ENCODE measurements around the gene KLHL3. TPM values are rescaled to one million over a fixed set of nuclear protein-coding genes. Genes with fewer than 3 reads are reported as not detected.

Gene KLHL3
- total and polyA plus RNA-seq, 9 of the 15 experiments (the other 6 are each of a cell fraction or from before 2014, with no cell fraction given): under 0.01 to 1.5 (median 0.22) TPM

GRCh38 chr5:137752905-137753690 lies 17.2 kb upstream of the KLHL3 start:
- TSS peak; percentile 62 for BruUV-seq (replicated peaks)
- no peaks in the 10 kb centered on the region for H3K9me3 ChIP-seq (replicated peaks; ENCODE audit: control insufficient read depth, insufficient read depth, low read depth, low read length)
- in situ Hi-C loops (cut with MboI): no loop called here
- no peak for TF ChIP-seq GATA2 (CRISPR knock-in tag; IDR thresholded peaks at IDR 0.05)
- TF ChIP-seq TCF7L2 (IDR thresholded peaks at IDR 0.05; ENCODE audit: low read depth, low read length): 0 out of 2 replicates have a peak, but pooled peaks have one; percentile 52
- TF ChIP-seq CXXC5 (CRISPR knock-in tag; IDR thresholded peaks at IDR 0.05): peak; percentile 9; the same call in 1 of the 2 replicates
- TF ChIP-seq ETV6 (IDR thresholded peaks at IDR 0.05; ENCODE audit: borderline replicate concordance in 1 of 2, low read depth in 2 of 2, low read length in 1 of 2): no peak
- TF ChIP-seq ETV6 (CRISPR knock-in tag; IDR thresholded peaks at IDR 0.05; ENCODE audit: borderline replicate concordance): 0 out of 2 replicates have a peak, but pooled peaks have one; percentile 17
- no peak for TF ChIP-seq CBFA2T2 (conservative IDR thresholded peaks at IDR 0.05)
- no peak for TF ChIP-seq ZNF165 (CRISPR knock-in tag; IDR thresholded peaks at IDR 0.05; ENCODE audit: borderline replicate concordance)
- TF ChIP-seq ZBED1 (IDR thresholded peaks at IDR 0.05): no peak
- peak; percentile 44; the same call in 1 of the 2 replicates for TF ChIP-seq POLR2AphosphoS5 (IDR thresholded peaks at IDR 0.05; ENCODE audit: control insufficient read depth, insufficient read depth, low read depth, low read length)
- TF ChIP-seq TBP (optimal IDR thresholded peaks at IDR 0.05; ENCODE audit: low read depth, low read length): peak; percentile 42
- peak; percentile 49 for TF ChIP-seq RBFOX2 (IDR thresholded peaks at IDR 0.05; ENCODE audit: low read depth, low read length)
- no peak for TF ChIP-seq SREBF2 (CRISPR knock-in tag; IDR thresholded peaks at IDR 0.05)
- 0 out of 4 replicates have a peak, but pooled peaks of 1 of the 2 experiments have one; percentile 54 for TF ChIP-seq NONO (IDR thresholded peaks at IDR 0.05; ENCODE audit: low read depth in 2 of 2, low read length in 1 of 2)
- TF ChIP-seq POLR2G (IDR thresholded peaks at IDR 0.05; ENCODE audit: low read depth, low read length): peak; percentile 48
- 0 out of 2 replicates have a peak, but pooled peaks have one; percentile 15 for TF ChIP-seq EGR1 (conservative IDR thresholded peaks at IDR 0.05)
- TF ChIP-seq SPI1 (IDR thresholded peaks at IDR 0.05; ENCODE audit: borderline replicate concordance, low read depth, low read length): peak; percentile 67
- 0 out of 2 replicates have a peak, but pooled peaks have one; percentile 8 for TF ChIP-seq CREM (IDR thresholded peaks at IDR 0.05; ENCODE audit: low read depth)
- peak in 1 of 3 experiments; percentile 38 for TF ChIP-seq YY1 (IDR thresholded peaks at IDR 0.05; ENCODE audit: borderline replicate concordance in 1 of 3, control insufficient read depth in 1 of 3, extremely low read depth in 1 of 3, insufficient read depth in 3 of 3, insufficient read length in 1 of 3, insufficient replicate concordance in 2 of 3, low read depth in 1 of 3, low read length in 2 of 3)
- 0 out of 4 replicates have a peak, but pooled peaks of 1 of the 2 experiments have one; percentile 17 for TF ChIP-seq UBTF (IDR thresholded peaks at IDR 0.05; ENCODE audit: borderline replicate concordance in 1 of 2, low read depth in 2 of 2, low read length in 2 of 2)

More at GRCh38 chr5:137752905-137753690, 17.2 kb upstream of the KLHL3 start:
- intact Hi-C loops (cut with micrococcal nuclease): loop anchor here (5.0 kb wide), 2 partner anchors 244 to 279 kb away; partner anchors contain the start of gene FAM13B
- Histone ChIP-seq H3K9ac (ENCODE audit: insufficient read depth in 1 of 2, low read depth in 2 of 2, low read length in 2 of 2) (peak overlapping the region; percentile 98 to 100), H3K27me3 (ENCODE audit: control insufficient read depth in 2 of 2, insufficient read depth in 2 of 2, low read length in 2 of 2) (peaks cover 3 to 4% of the 10 kb centered on the region in 2 experiments; a peak in 3 of 5 replicates), H3K4me2 (ENCODE audit: insufficient read depth, low read length) (peak overlapping the region; percentile 93), H4K20me1 (replicated peaks; ENCODE audit: control insufficient read depth, insufficient read depth, low read length) (peaks cover 28% of the 10 kb centered on the region), H3K79me2 (ENCODE audit: control insufficient read depth, insufficient read depth, low read length) (peaks cover 40% of the 10 kb centered on the region), H2AFZ (ENCODE audit: low read depth, low read length) (peak overlapping the region; percentile 2; the same call in 1 of the 2 replicates), H3K27ac (ENCODE audit: extremely low read depth, low read depth, low read length) (peak overlapping the region; percentile 97), H3K9me1 (ENCODE audit: control insufficient read depth, insufficient read depth, low read length) (no peaks in the 10 kb centered on the region), H3K36me3 (ENCODE audit: control insufficient read depth, insufficient read depth, low read length) (peaks cover 21% of the 10 kb centered on the region; the same call in 2 of the 3 replicates), H3K4me3 (peak overlapping the region; percentile 76), H3K4me1 (replicated peaks in 1 of 2; ENCODE audit: control insufficient read depth in 2 of 2, insufficient read depth in 2 of 2, low read length in 2 of 2) (peaks cover 0 to 16% of the 10 kb centered on the region in 2 experiments; a peak in 3 of 5 replicates)
- peak; percentile 56 for ATAC-seq
- ChIA-PET CTCF (ENCODE audit: low intra/inter-chr PET ratio) (no interaction called here), POLR2A (interaction anchor here (0.6 to 2.0 kb wide), 17 partner anchors 10 to 380 kb away, joined by 3 to 15 read pairs (median 4); no protein-coding TSS in a partner anchor)
- no peak for FAIRE-seq
- DNase-seq (ENCODE audit: extremely low read depth in 1 of 4, low spot score in 3 of 4): peak; percentile 52 to 78 (median 60)
- under 1% methylated on average over 50 of the region's 63 CpGs for WGBS (ENCODE audit: insufficient coverage, low coverage, missing lambda C conversion rate)
